Measurements from ENCODE around the gene PRSS50.

PRSS50 gene

DNA sequence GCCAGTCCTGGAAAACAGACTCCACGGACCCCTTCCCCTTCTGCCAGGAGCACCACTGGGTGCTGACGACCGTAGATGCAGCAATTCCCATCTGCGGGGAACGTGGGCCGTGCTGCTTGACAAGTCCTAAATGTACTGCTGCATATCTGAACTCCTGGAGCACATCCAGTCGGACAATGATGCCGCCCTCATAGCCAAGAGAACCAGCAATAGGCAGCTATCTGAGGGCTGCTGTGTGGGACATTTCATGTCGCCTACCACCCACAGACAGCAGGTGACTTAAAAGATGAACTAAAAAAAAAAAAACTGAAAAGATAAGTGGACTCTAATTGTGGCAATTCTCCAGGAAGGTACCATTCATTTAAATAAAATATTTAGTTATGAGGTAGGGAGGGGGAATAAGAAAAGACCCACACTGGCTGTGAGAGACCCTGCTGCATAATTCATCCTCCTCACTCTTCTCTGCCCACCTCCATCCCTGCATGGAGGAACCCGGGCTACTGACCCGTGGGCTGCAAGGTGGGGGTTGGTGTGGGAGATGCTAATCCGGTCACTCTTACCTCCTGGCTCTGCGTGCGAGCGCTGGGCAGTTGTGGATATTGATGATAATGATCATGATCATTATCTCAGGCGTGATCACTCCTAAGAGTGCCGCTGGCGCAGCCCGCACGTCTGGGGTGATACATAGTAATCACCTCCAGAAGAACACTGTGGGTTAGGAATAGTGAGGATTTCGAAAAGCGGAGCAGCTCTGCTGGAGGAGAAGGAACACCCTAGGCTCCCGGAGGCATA lies 52.5 kb downstream of the PRSS50 start:
- no peak for TF ChIP-seq FOXM1 (IDR thresholded peaks at IDR 0.05; ENCODE audit: borderline replicate concordance, low read depth)
- TF ChIP-seq, protein P1, sequence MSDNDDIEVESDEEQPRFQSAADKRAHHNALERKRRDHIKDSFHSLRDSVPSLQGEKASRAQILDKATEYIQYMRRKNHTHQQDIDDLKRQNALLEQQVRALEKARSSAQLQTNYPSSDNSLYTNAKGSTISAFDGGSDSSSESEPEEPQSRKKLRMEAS (IDR thresholded peaks at IDR 0.05), result no peak
- TF ChIP-seq EGR1 (IDR thresholded peaks at IDR 0.05), result no peak
- TF ChIP-seq CREB1 (IDR thresholded peaks at IDR 0.05; ENCODE audit: low read depth), result no peak
- no peak for TF ChIP-seq EP300 (IDR thresholded peaks at IDR 0.05; ENCODE audit: borderline replicate concordance)
- no peak for TF ChIP-seq TCF12 (IDR thresholded peaks at IDR 0.05; ENCODE audit: low read depth)
- TF ChIP-seq ZBTB7A (IDR thresholded peaks at IDR 0.05; ENCODE audit: low read depth), result no peak
- TF ChIP-seq YY1 (IDR thresholded peaks at IDR 0.05; ENCODE audit: low read depth), result no peak
- TF ChIP-seq, protein P2, sequence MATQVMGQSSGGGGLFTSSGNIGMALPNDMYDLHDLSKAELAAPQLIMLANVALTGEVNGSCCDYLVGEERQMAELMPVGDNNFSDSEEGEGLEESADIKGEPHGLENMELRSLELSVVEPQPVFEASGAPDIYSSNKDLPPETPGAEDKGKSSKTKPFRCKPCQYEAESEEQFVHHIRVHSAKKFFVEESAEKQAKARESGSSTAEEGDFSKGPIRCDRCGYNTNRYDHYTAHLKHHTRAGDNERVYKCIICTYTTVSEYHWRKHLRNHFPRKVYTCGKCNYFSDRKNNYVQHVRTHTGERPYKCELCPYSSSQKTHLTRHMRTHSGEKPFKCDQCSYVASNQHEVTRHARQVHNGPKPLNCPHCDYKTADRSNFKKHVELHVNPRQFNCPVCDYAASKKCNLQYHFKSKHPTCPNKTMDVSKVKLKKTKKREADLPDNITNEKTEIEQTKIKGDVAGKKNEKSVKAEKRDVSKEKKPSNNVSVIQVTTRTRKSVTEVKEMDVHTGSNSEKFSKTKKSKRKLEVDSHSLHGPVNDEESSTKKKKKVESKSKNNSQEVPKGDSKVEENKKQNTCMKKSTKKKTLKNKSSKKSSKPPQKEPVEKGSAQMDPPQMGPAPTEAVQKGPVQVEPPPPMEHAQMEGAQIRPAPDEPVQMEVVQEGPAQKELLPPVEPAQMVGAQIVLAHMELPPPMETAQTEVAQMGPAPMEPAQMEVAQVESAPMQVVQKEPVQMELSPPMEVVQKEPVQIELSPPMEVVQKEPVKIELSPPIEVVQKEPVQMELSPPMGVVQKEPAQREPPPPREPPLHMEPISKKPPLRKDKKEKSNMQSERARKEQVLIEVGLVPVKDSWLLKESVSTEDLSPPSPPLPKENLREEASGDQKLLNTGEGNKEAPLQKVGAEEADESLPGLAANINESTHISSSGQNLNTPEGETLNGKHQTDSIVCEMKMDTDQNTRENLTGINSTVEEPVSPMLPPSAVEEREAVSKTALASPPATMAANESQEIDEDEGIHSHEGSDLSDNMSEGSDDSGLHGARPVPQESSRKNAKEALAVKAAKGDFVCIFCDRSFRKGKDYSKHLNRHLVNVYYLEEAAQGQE (IDR thresholded peaks at IDR 0.05; ENCODE audit: low read depth), result no peak
- TF ChIP-seq CEBPB (IDR thresholded peaks at IDR 0.05), result no peak

DNA sequence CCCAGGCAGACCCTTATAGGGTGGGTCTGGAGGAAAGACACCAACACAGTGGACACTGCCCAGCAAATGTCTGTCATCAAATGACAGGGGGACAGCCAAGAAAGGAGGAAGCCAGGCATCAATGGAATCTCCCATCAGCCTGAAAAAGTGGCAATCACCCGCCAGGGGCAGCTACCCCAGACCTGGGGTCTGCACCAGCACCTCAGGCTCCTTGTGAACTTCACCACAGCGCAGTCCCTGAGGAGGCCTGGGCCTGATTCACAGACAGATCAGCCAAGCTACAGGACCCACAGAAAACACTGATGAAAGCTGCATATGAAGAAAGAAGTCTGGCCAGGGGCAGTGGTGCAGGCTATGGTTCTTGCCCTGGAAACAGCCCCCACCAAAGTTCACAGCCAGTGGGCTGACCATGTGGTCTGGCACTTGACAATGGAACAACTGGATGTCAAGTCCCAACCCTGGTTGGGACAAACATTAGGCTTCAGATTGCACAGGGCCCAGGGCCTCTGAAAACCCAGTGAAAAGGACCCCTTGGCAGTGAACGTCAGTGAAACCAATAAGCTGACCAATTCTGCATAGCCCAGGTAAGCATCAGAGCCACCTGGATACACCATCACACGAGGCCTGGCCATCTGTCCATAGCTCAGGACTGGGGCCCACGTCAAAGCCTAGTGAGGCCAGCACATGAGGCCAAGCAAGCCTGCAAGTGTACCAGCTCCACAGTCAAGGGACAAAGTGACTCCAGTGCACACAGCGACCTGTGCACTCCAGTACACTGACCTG lies 53.3 kb downstream of the PRSS50 start:
- TF ChIP-seq, protein P1 (IDR thresholded peaks at IDR 0.05), result no peak
- TF ChIP-seq, protein P3, sequence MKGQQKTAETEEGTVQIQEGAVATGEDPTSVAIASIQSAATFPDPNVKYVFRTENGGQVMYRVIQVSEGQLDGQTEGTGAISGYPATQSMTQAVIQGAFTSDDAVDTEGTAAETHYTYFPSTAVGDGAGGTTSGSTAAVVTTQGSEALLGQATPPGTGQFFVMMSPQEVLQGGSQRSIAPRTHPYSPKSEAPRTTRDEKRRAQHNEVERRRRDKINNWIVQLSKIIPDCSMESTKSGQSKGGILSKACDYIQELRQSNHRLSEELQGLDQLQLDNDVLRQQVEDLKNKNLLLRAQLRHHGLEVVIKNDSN (IDR thresholded peaks at IDR 0.05), result no peak
- TF ChIP-seq RAD21 (IDR thresholded peaks at IDR 0.05; ENCODE audit: low read depth) (no peak), TAF1 (IDR thresholded peaks at IDR 0.05; ENCODE audit: low read depth) (no peak), TEAD4 (IDR thresholded peaks at IDR 0.05) (no peak), FOXM1 (IDR thresholded peaks at IDR 0.05; ENCODE audit: borderline replicate concordance, low read depth) (no peak), CEBPB (IDR thresholded peaks at IDR 0.05) (no peak), EP300 (IDR thresholded peaks at IDR 0.05; ENCODE audit: borderline replicate concordance) (no peak), NFIC (IDR thresholded peaks at IDR 0.05) (no peak)

DNA sequence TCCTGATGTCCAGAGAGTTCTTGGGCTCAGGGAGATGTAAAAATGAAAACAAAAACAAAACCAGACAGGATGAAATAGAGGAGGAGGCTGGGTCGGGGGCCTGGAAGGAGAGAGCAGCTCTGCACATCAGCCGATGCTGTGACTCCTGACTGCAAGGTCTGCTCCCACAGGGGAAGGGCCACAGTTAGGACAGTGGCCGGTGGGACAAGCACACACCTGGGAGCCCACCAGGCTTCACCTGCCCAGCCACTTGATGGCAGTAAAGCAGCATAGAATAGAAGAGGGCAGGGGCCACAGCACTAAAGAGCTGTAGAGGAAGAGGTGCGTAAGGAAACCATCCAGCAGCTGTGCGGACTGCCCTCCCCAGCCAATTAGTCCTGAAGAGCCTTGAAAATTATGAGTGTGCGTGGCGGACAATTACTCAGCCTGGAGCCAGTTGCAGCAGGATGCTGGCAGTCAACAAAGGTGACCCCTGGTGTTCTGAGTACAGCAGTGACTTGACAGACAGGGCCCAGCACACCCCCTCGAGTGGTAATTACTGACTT lies 54.0 kb downstream of the PRSS50 start:
- TF ChIP-seq FOXM1 (IDR thresholded peaks at IDR 0.05; ENCODE audit: borderline replicate concordance, low read depth) (no peak), RAD21 (IDR thresholded peaks at IDR 0.05; ENCODE audit: low read depth) (peak; percentile 70)

DNA sequence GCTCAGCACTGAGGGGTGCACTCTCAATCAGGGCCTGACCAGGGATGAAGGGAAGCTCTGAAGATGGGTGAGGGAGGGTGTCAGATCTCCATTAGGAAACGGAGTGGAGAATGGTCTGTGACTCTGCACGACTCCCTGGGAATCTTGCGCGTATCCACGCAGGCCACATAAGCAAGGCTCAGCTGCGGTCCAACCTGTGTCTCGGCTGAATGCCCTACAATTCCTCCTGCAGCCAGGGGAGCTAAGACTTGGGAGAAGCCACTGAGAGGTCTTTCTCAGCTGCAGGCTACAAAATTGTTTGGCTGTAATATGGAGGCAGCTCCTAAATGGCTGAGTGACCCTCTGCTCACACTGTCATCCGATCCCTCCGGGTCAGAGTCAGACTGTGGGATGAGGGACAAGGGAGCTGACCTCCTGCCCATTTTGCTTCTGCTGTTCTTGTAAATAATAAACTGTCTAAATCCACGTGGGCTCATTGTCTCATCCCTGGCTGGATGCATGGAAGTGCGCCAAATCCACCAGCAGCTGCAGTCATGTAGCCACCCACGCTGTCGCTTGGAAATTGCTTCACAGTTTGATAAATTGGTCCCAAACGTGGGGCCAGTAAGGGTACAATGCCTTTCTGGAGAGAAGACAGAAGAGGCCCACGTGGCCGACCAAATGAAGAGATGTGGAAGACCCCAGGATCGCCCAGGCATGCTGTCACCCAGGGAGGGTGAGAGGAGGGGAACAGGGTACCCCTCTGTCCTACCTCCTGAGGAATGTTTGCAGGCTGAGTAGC lies 54.7 kb downstream of the PRSS50 start:
- TF ChIP-seq TAF1 (IDR thresholded peaks at IDR 0.05; ENCODE audit: low read depth) (no peak), EGR1 (IDR thresholded peaks at IDR 0.05) (peak; percentile 43; the same call in 1 of the 2 replicates), CREB1 (IDR thresholded peaks at IDR 0.05; ENCODE audit: low read depth) (no peak)
- TF ChIP-seq, protein P2 (IDR thresholded peaks at IDR 0.05; ENCODE audit: low read depth), result no peak

Measured in Ishikawa (cell line).